Esophagus squamous epithelium (tissue), 5 donors: Measurements from ENCODE around the gene KDM3A. TPM values are rescaled to one million over a fixed set of nuclear protein-coding genes. Genes with fewer than 3 reads are reported as not detected.
A peak's percentile ranks its signal among the peaks of the same experiment; 100 is the strongest.

ENCODE experiments used
- DNase-seq: peaks from one replicate; lab custom pipeline; 2025; lab: John Stamatoyannopoulos, UW
- H3K27ac ChIP-seq, 4 donors: fragments of 200-600 bp; sonication (generic); one replicate each; pipeline ENCODE4 v1.5.1; 2016 to 2019; ENCODE audit warnings: mild to moderate bottlenecking in 1 of 4
- H3K27me3 ChIP-seq, 4 donors: fragments of 200-600 bp; sonication (generic); 1 replicate in 3 of 4; 2 replicates in 1 of 4; pipeline versions ENCODE4 v1.5.1 to v1.6.0; 2017 to 2021; ENCODE audit warnings: antibody characterized with exemption in 1 of 4
- H3K36me3 ChIP-seq, 3 donors: fragments of 200-600 bp; sonication (generic); one replicate each; pipeline ENCODE4 v1.5.1; 2016 to 2019
- H3K4me1 ChIP-seq, 3 donors: fragments of 200-600 bp; sonication (generic); one replicate each; pipeline ENCODE4 v1.5.1; 2017 to 2019
- H3K4me3 ChIP-seq, 4 donors: fragments of 200-600 bp; sonication (generic); 1 replicate in 3 of 4; 2 replicates in 1 of 4; pipeline ENCODE4 v1.5.1; 2016 to 2019; ENCODE audit warnings: mild to moderate bottlenecking in 2 of 4, moderate library complexity in 1 of 4
- H3K9me3 ChIP-seq, 3 donors: fragments of 200-600 bp; sonication (generic); one replicate each; pipeline ENCODE4 v1.5.1; 2016 to 2019
- CTCF ChIP-seq, 6 experiments: fragments of 450-650 bp in 4 of 6; fragments of 200-600 bp in 2 of 6; sonication (generic) in 2 of 6; IDR thresholded peaks; one replicate each; pipeline ENCODE4 v1.5.1; 2016 to 2019; ENCODE audit warnings: antibody characterized with exemption in 6 of 6, mild to moderate bottlenecking in 4 of 6, moderate library complexity in 4 of 6
- POLR2A ChIP-seq, 4 donors: fragments of 450-650 bp; IDR thresholded peaks; one replicate each; pipeline ENCODE4 v1.6.1; 2017; ENCODE audit warnings: antibody characterized with exemption in 4 of 4, mild to moderate bottlenecking in 4 of 4, moderate library complexity in 3 of 4
- WGBS, 2 donors: methylation state at CpG; one replicate each; pipeline ENCODE4 v1.1.5; 2018; 5-methylcytosine and 5-hydroxymethylcytosine counted together
- intact Hi-C: fragments of 100-400 bp; cut with DNase I; formaldehyde crosslinking; loops from one replicate; pipeline ENCODE4 v1.15.0; 2022
- total RNA-seq, 4 donors: library from RNA; depleted of rRNA; stranded (reverse); fragments of >200 nt; gene quantifications; one replicate each; pipeline ENCODE4 v1.1.0, GENCODE V29; 2016
- donor health status: DM: yes; HTN: yes; CAD: no.

KDM3A gene
- total RNA-seq, 4 donors from 2014 or later: 22.0 to 60.7 (median 23.9) TPM

- DNase-seq: no peak
- no peaks in the 10 kb centered on the region for H3K9me3 ChIP-seq
- intact Hi-C loops: no loop called here
- peaks cover 0 to 68% (median 0%) of the 10 kb centered on the region in 3 donors for H3K36me3 ChIP-seq
- no peak for TF ChIP-seq CTCF (IDR thresholded peaks at IDR 0.05)
- TF ChIP-seq POLR2A (IDR thresholded peaks at IDR 0.05): no peak
- no peak overlapping the region for H3K4me3 ChIP-seq
- 70 to 92% methylated on average over 2 of the region's 2 CpGs for WGBS, 2 donors
- no peak overlapping the region for H3K27ac ChIP-seq
- no peaks in the 10 kb centered on the region for H3K27me3 ChIP-seq
- peaks cover 12 to 72% (median 32%) of the 10 kb centered on the region in 3 donors for H3K4me1 ChIP-seq
Observed at GRCh38 chr2:86446060-86446459, 4.9 kb downstream of the KDM3A start.

DNA sequence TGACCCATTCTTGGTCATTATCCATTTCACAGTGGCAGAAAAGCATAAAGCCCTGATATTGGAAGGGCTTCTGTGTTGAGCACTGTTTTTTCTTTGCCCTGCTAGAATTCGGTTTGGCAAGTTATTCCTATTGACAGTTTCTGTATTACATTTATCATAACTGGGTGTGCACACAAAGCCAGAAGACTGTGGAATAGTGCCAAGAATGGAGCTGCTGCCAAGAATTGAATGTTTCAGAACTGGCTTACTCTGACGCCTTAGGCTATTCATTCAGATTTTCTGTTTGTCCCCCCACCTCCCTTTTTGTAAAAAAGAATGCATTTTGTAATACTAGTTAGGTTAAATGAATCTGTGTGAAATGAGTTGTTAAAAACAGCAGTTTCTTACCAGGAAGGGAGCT is 12.7 kb downstream of the KDM3A start:
- Histone ChIP-seq H3K4me1 (peaks cover 0 to 29% (median 12%) of the 10 kb centered on the region in 3 donors), H3K9me3 (no peaks in the 10 kb centered on the region), H3K4me3 (no peak overlapping the region), H3K27me3 (no peaks in the 10 kb centered on the region), H3K27ac (peak overlapping the region in 1 of 4 donors; percentile 28), H3K36me3 (peaks cover 8 to 95% (median 33%) of the 10 kb centered on the region in 3 donors)
- TF ChIP-seq CTCF (IDR thresholded peaks at IDR 0.05): no peak
- TF ChIP-seq POLR2A (IDR thresholded peaks at IDR 0.05): no peak
- 5 to 33% methylated on average over 2 of the region's 2 CpGs for WGBS, 2 donors
- intact Hi-C loops: no loop called here
- no peak for DNase-seq

DNA sequence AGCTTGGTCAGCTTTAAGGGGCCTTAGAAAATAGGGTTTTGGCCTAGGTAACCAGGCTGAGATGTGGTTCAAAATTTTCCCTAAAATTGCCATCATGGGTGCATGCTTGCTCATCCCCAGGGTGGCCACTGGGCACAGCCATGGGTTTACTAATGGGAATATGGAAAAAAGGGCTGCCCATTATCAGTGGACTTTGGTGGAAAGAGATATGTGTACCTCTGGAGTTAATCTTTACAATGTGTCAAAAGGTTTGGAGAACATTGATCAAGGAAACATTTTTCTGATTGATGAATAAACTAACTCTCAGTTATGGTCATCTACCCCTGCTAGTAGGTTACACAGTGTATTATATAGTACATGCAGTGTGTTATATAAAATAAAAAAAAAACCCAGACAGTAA is 13.1 kb downstream of the KDM3A start:
- H3K27me3 ChIP-seq: no peaks in the 10 kb centered on the region
- H3K4me1 ChIP-seq: peaks cover 0 to 25% (median 12%) of the 10 kb centered on the region in 3 donors
- no peak for DNase-seq
- intact Hi-C loops: no loop called here
- peak overlapping the region in 1 of 4 donors; percentile 28 for H3K27ac ChIP-seq
- H3K9me3 ChIP-seq: no peaks in the 10 kb centered on the region
- H3K4me3 ChIP-seq: no peak overlapping the region
- TF ChIP-seq POLR2A (IDR thresholded peaks at IDR 0.05) (no peak), CTCF (IDR thresholded peaks at IDR 0.05) (no peak)
- H3K36me3 ChIP-seq: peaks cover 8 to 95% (median 33%) of the 10 kb centered on the region in 3 donors

- Histone ChIP-seq H3K36me3 (peaks cover 8 to 95% (median 33%) of the 10 kb centered on the region in 3 donors), H3K9me3 (no peaks in the 10 kb centered on the region), H3K4me1 (peaks cover 0 to 18% (median 12%) of the 10 kb centered on the region in 3 donors), H3K27me3 (no peaks in the 10 kb centered on the region), H3K27ac (no peak overlapping the region), H3K4me3 (no peak overlapping the region)
- DNase-seq: no peak
- intact Hi-C loops: no loop called here
- no peak for TF ChIP-seq CTCF (IDR thresholded peaks at IDR 0.05)
- TF ChIP-seq POLR2A (IDR thresholded peaks at IDR 0.05): no peak
- WGBS, 2 donors: 93 to 95% methylated on average over 5 of the region's 5 CpGs
Observed at GRCh38 chr2:86455181-86455580, 14.0 kb downstream of the KDM3A start.

DNA sequence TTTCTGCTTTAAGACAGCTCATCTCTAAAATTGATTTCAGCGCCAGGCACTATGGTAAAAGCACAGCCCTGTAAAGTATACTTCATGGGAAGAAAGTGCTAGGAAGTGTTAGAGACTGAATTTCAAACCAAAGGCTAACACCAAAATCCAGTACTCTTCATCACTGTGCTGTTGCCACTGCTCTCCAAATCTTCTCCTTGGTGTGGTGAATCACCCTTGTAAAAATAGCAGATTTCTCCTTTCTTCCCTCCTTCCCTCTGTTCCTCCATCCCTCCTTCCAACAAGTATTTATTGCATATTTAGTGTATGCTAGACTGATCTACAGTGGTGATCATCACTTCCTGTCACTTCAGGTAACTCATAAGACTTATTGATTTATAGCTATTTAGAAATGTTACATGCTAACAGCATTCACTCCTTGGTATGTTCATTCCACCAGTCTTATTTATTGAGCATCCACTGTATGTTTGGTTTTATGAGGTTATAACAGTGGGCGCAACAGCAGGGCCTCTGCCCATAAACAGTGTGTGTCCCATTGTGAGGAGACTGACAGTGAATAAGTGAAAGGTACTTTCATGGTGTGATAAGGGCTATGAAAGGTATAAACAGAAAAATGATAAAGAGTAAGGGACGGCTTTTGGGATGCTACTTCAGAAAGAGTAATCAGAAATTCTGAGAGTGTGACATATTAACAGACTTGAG is 20.0 kb downstream of the KDM3A start:
- TF ChIP-seq POLR2A (IDR thresholded peaks at IDR 0.05) (no peak), CTCF (IDR thresholded peaks at IDR 0.05) (no peak)
- peaks cover 0 to 9% (median 0%) of the 10 kb centered on the region in 3 donors for H3K4me1 ChIP-seq
- no peak overlapping the region for H3K27ac ChIP-seq
- DNase-seq: no peak
- H3K36me3 ChIP-seq: peaks cover 8 to 100% (median 38%) of the 10 kb centered on the region in 3 donors
- intact Hi-C loops: no loop called here
- WGBS, 2 donors: 100% methylated on average over 3 of the region's 3 CpGs
- H3K4me3 ChIP-seq: no peak overlapping the region
- no peaks in the 10 kb centered on the region for H3K27me3 ChIP-seq
- H3K9me3 ChIP-seq: no peaks in the 10 kb centered on the region
